Neural progenitor cell (in vitro differentiated cells): Measurements from ENCODE around the gene STMN3. TPM values are rescaled to one million over a fixed set of nuclear protein-coding genes. Genes with fewer than 3 reads are reported as not detected.

ENCODE experiments used
- DNase-seq: peaks from one replicate; pipeline ENCODE4 v3.0.0-alpha.2; 2016; ENCODE audit warnings: low spot score
- H2AFZ ChIP-seq: fragments of 200-600 bp; sonication (generic); replicated peaks from 2 replicates; pipeline ENCODE4 v1.6.1; 2016; ENCODE audit warnings: antibody characterized with exemption
- H3F3A ChIP-seq: fragments of 200-600 bp; sonication (generic); 2 replicates; pipeline ENCODE4 v1.6.1; 2016; ENCODE audit warnings: antibody characterized with exemption, low read depth
- H3K27ac ChIP-seq: fragments of 200-600 bp; sonication (generic); 2 replicates; pipeline ENCODE4 v1.5.1; 2016; ENCODE audit warnings: mild to moderate bottlenecking
- H3K27me3 ChIP-seq: fragments of 200-600 bp; sonication (generic); 2 replicates; pipeline ENCODE4 v1.6.1; 2016; ENCODE audit warnings: mild to moderate bottlenecking, moderate library complexity
- H3K36me3 ChIP-seq: fragments of 200-600 bp; sonication (generic); 2 replicates; pipeline ENCODE4 v1.5.1; 2016
- H3K4me1 ChIP-seq: fragments of 200-600 bp; sonication (generic); 2 replicates; pipeline ENCODE4 v1.6.1; 2016; ENCODE audit warnings: mixed run types
- H3K4me2 ChIP-seq: fragments of 200-600 bp; sonication (generic); 2 replicates; pipeline ENCODE4 v1.6.1; 2016
- H3K4me3 ChIP-seq: fragments of 200-600 bp; sonication (generic); 2 replicates; pipeline ENCODE4 v1.5.1; 2016
- H3K79me2 ChIP-seq: fragments of 200-600 bp; sonication (generic); 2 replicates; pipeline ENCODE4 v1.6.1; 2016; ENCODE audit warnings: low read depth
- H3K9ac ChIP-seq: fragments of 200-600 bp; sonication (generic); 2 replicates; pipeline ENCODE4 v1.6.1; 2016
- H3K9me3 ChIP-seq: fragments of 200-600 bp; sonication (generic); 2 replicates; pipeline ENCODE4 v1.5.1; 2016; ENCODE audit warnings: low read depth
- H4K20me1 ChIP-seq: fragments of 200-600 bp; sonication (generic); 2 replicates; pipeline ENCODE4 v1.6.1; 2016; ENCODE audit warnings: low read depth
- H3K27ac Mint-ChIP-seq: 3 replicates; pipeline ENCODE4 v1.8.0; 2021; ENCODE audit warnings: mixed read lengths
- H3K27me3 Mint-ChIP-seq: 2 replicates; pipeline ENCODE4 v1.8.0; 2022; ENCODE audit warnings: low read depth, mild to moderate bottlenecking, inconsistent platforms, moderate library complexity, mixed read lengths; ENCODE audit not compliant: insufficient read depth
- H3K36me3 Mint-ChIP-seq: 3 replicates; pipeline ENCODE4 v1.8.0; 2021; ENCODE audit warnings: mixed read lengths
- H3K4me1 Mint-ChIP-seq: 3 replicates; pipeline ENCODE4 v1.8.0; 2021; ENCODE audit warnings: mixed read lengths
- H3K4me3 Mint-ChIP-seq: 3 replicates; pipeline ENCODE4 v1.8.0; 2021; ENCODE audit warnings: mild to moderate bottlenecking, moderate library complexity, mixed read lengths
- H3K9me3 Mint-ChIP-seq: 3 replicates; pipeline ENCODE4 v1.8.0; 2020; ENCODE audit warnings: mixed read lengths
- CTCF ChIP-seq: fragments of 200-600 bp; sonication (generic); IDR thresholded peaks from 2 replicates; pipeline ENCODE4 v1.5.1; 2017; ENCODE audit warnings: antibody characterized with exemption, mild to moderate bottlenecking
- EZH2 ChIP-seq: fragments of 200-600 bp; sonication (generic); IDR thresholded peaks from 2 replicates; pipeline ENCODE4 v1.6.1; 2017; ENCODE audit warnings: antibody characterized with exemption, mild to moderate bottlenecking, moderate library complexity
- EZH2phosphoT487 ChIP-seq: fragments of 200-600 bp; sonication (generic); IDR thresholded peaks from 2 replicates; pipeline ENCODE4 v1.6.1; 2017; ENCODE audit warnings: antibody characterized with exemption
- total RNA-seq: library from RNA; depleted of rRNA; stranded (reverse); fragments of >200 nt; gene quantifications from 2 replicates; pipeline ENCODE4 v1.2.3, GENCODE V29; 2015; ENCODE audit warnings: low replicate concordance

Gene STMN3
- total RNA-seq, 1 donor from 2014 or later = 3.3 TPM

- peaks cover under 1% of the 10 kb centered on the region for H3K36me3 Mint-ChIP-seq
- no peak overlapping the region for H3K9ac ChIP-seq
- no peaks in the 10 kb centered on the region for H3K4me1 Mint-ChIP-seq
- no peak overlapping the region for H3K4me2 ChIP-seq
- no peak overlapping the region for H3K27ac ChIP-seq
- no peaks in the 10 kb centered on the region for H4K20me1 ChIP-seq
- H3K9me3 Mint-ChIP-seq = peaks cover 1% of the 10 kb centered on the region
- no peak overlapping the region for H3K4me3 Mint-ChIP-seq
- H3K36me3 ChIP-seq = no peaks in the 10 kb centered on the region
- H3K4me1 ChIP-seq = peaks cover 10% of the 10 kb centered on the region
- H3K4me3 ChIP-seq = no peak overlapping the region
- no peaks in the 10 kb centered on the region for H3K9me3 ChIP-seq
- DNase-seq = no peak
- TF ChIP-seq EZH2phosphoT487 = no peak
- TF ChIP-seq EZH2 = no peak
- no peak for TF ChIP-seq CTCF
- peaks cover 7% of the 10 kb centered on the region for H3F3A ChIP-seq
- no peaks in the 10 kb centered on the region for H3K27me3 ChIP-seq
- no peak overlapping the region for H3K27ac Mint-ChIP-seq
- peaks cover 7% of the 10 kb centered on the region for H3K27me3 Mint-ChIP-seq
- no peak overlapping the region for H2AFZ ChIP-seq
- H3K79me2 ChIP-seq = no peaks in the 10 kb centered on the region
These were observed 45.7 kb upstream of the STMN3 start for GRCh38 chr20:63698739-63699465.

- H2AFZ ChIP-seq = no peak overlapping the region
- H3K9me3 ChIP-seq = no peaks in the 10 kb centered on the region
- H3K4me1 ChIP-seq = peaks cover 10% of the 10 kb centered on the region
- TF ChIP-seq EZH2 (no peak), CTCF (no peak), EZH2phosphoT487 (no peak)
- H3F3A ChIP-seq = peaks cover 7% of the 10 kb centered on the region
- Mint-ChIP-seq H3K9me3 (peaks cover 4% of the 10 kb centered on the region), H3K27ac (no peak overlapping the region), H3K27me3 (peaks cover 10% of the 10 kb centered on the region), H3K4me1 (no peaks in the 10 kb centered on the region), H3K36me3 (peaks cover 3% of the 10 kb centered on the region), H3K4me3 (no peak overlapping the region)
- no peak overlapping the region for H3K27ac ChIP-seq
- no peaks in the 10 kb centered on the region for H3K27me3 ChIP-seq
- no peaks in the 10 kb centered on the region for H3K36me3 ChIP-seq
- no peak overlapping the region for H3K9ac ChIP-seq
- H3K4me3 ChIP-seq = no peak overlapping the region
- DNase-seq = no peak
- H3K79me2 ChIP-seq = no peaks in the 10 kb centered on the region
- no peak overlapping the region for H3K4me2 ChIP-seq
- no peaks in the 10 kb centered on the region for H4K20me1 ChIP-seq
These were observed 44.8 kb upstream of the STMN3 start for GRCh38 chr20:63697868-63698545.

GRCh38 chr20:63697357-63697867, 44.2 kb upstream of the STMN3 start:
- H3K4me3 Mint-ChIP-seq = no peak overlapping the region
- H3K27me3 Mint-ChIP-seq = peaks cover 11% of the 10 kb centered on the region

More at GRCh38 chr20:63697357-63697867, 44.2 kb upstream of the STMN3 start:
- peaks cover 4% of the 10 kb centered on the region for H3K9me3 Mint-ChIP-seq
- no peak for TF ChIP-seq CTCF
- no peak for TF ChIP-seq EZH2phosphoT487
- no peak for TF ChIP-seq EZH2
- no peak overlapping the region for H3K27ac ChIP-seq
- H2AFZ ChIP-seq = no peak overlapping the region
- peaks cover 3% of the 10 kb centered on the region for H3K36me3 Mint-ChIP-seq
- H3K79me2 ChIP-seq = no peaks in the 10 kb centered on the region
- H3K27me3 ChIP-seq = no peaks in the 10 kb centered on the region
- H3K9ac ChIP-seq = no peak overlapping the region
- DNase-seq = no peak
- H3K9me3 ChIP-seq = no peaks in the 10 kb centered on the region
- H3K4me3 ChIP-seq = no peak overlapping the region
- peaks cover 7% of the 10 kb centered on the region for H3F3A ChIP-seq
- no peaks in the 10 kb centered on the region for H3K4me1 Mint-ChIP-seq
- H3K36me3 ChIP-seq = no peaks in the 10 kb centered on the region
- no peak overlapping the region for H3K27ac Mint-ChIP-seq
- peak overlapping the region; percentile 66 for H3K4me2 ChIP-seq
- no peaks in the 10 kb centered on the region for H4K20me1 ChIP-seq
- H3K4me1 ChIP-seq = peaks cover 10% of the 10 kb centered on the region
